GM18951 (cell line): ENCODE measurements around the gene DNMT3B.

Source experiments
- POLR2A ChIP-seq: IDR thresholded peaks from 4 replicates; pipeline ENCODE4 v1.6.1; 2011; ENCODE audit warnings: mild to moderate bottlenecking; ENCODE audit not compliant: insufficient read length, insufficient read depth; ENCODE audit errors: extremely low read depth
- in situ Hi-C: fragments of 300-500 bp; cut with MboI; formaldehyde crosslinking; loops from one replicate; pipeline ENCODE4 v1.12.0; 2022; ENCODE audit warnings: low sequenced_read_pairs, mixed read lengths, inconsistent platforms; ENCODE audit not compliant: unreplicated experiment

DNMT3B gene

GRCh38 chr20:32849577-32849976 lies 87.4 kb downstream of the DNMT3B start:
- in situ Hi-C loops = no loop called here
- no peak for TF ChIP-seq POLR2A

- in situ Hi-C loops = no loop called here
- TF ChIP-seq POLR2A = no peak
Measured at GRCh38 chr20:32855387-32855786, 93.2 kb downstream of the DNMT3B start.

DNA sequence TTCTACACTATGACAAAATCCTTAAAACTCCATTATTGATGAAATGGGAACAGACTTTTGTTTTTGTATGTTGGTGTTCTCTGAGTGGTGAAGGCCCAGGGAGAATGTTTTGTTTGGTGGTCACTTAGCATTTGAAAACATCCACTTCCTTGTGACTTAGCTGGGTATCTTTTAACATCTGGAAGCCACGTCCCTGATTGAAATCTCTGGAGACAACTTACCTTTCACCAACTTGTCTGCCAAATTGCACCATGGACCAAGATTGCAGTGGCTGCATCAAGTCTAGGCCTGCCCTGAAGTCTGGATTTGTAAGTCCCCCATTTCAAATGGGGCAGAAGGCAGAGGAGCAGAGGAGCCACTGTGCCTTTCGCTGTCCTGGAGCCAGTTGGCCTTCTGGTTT lies 96.0 kb downstream of the DNMT3B start:
- in situ Hi-C loops = no loop called here
- TF ChIP-seq POLR2A = no peak
